ENCODE data around the gene SPOUT1. TPM values are rescaled to one million over a fixed set of nuclear protein-coding genes. Genes with fewer than 3 reads are reported as not detected.

Gene SPOUT1
- total and polyA plus RNA-seq, 2 of the 13 experiments (the other 11 are each of a cell fraction or from before 2014, with no cell fraction given), result 39.0 to 45.8 TPM

- TF ChIP-seq EP300 (IDR thresholded peaks at IDR 0.05; ENCODE audit: low read depth in 2 of 2, low read length in 2 of 2) (no peak), EP300 (CRISPR knock-in tag; IDR thresholded peaks at IDR 0.05; ENCODE audit: borderline replicate concordance) (peak; percentile 51), ZNF570 (CRISPR knock-in tag; IDR thresholded peaks at IDR 0.05; ENCODE audit: borderline replicate concordance) (no peak), SMAD9 (CRISPR knock-in tag; IDR thresholded peaks at IDR 0.05) (no peak), PAF1 (CRISPR knock-in tag; IDR thresholded peaks at IDR 0.05) (peak; percentile 86; the same call in 1 of the 2 replicates), TEAD3 (CRISPR knock-in tag; optimal IDR thresholded peaks at IDR 0.05; ENCODE audit: borderline replicate concordance) (peak; percentile 67), TARDBP (CRISPR knock-in tag; IDR thresholded peaks at IDR 0.05) (0 out of 2 replicates have a peak, but pooled peaks have one; percentile 30), MTF2 (CRISPR knock-in tag; IDR thresholded peaks at IDR 0.05; ENCODE audit: borderline replicate concordance) (no peak), ZNF282 (IDR thresholded peaks at IDR 0.05; ENCODE audit: partially characterized antibody) (no peak), GTF3A (CRISPR knock-in tag; conservative IDR thresholded peaks at IDR 0.05) (0 out of 2 replicates have a peak, but pooled peaks have one; percentile 33), SRSF9 (IDR thresholded peaks at IDR 0.05; ENCODE audit: borderline replicate concordance, insufficient read depth, low read depth, low read length, poor library complexity, severe bottlenecking) (no peak), SKI (IDR thresholded peaks at IDR 0.05; ENCODE audit: partially characterized antibody) (no peak), SPEN (CRISPR knock-in tag; IDR thresholded peaks at IDR 0.05; ENCODE audit: low read depth) (peak; percentile 70), ZNF766 (CRISPR knock-in tag; IDR thresholded peaks at IDR 0.05; ENCODE audit: borderline replicate concordance) (peak; percentile 73; the same call in 1 of the 2 replicates), SRSF4 (IDR thresholded peaks at IDR 0.05; ENCODE audit: low read depth, low read length, poor library complexity, severe bottlenecking) (no peak)
- TF ChIP-seq, protein P1, sequence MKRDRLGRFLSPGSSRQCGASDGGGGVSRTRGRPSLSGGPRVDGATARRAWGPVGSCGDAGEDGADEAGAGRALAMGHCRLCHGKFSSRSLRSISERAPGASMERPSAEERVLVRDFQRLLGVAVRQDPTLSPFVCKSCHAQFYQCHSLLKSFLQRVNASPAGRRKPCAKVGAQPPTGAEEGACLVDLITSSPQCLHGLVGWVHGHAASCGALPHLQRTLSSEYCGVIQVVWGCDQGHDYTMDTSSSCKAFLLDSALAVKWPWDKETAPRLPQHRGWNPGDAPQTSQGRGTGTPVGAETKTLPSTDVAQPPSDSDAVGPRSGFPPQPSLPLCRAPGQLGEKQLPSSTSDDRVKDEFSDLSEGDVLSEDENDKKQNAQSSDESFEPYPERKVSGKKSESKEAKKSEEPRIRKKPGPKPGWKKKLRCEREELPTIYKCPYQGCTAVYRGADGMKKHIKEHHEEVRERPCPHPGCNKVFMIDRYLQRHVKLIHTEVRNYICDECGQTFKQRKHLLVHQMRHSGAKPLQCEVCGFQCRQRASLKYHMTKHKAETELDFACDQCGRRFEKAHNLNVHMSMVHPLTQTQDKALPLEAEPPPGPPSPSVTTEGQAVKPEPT (CRISPR knock-in tag; IDR thresholded peaks at IDR 0.05; ENCODE audit: low read depth), result 0 out of 2 replicates have a peak, but pooled peaks have one; percentile 75
- TF ChIP-seq, protein P2, sequence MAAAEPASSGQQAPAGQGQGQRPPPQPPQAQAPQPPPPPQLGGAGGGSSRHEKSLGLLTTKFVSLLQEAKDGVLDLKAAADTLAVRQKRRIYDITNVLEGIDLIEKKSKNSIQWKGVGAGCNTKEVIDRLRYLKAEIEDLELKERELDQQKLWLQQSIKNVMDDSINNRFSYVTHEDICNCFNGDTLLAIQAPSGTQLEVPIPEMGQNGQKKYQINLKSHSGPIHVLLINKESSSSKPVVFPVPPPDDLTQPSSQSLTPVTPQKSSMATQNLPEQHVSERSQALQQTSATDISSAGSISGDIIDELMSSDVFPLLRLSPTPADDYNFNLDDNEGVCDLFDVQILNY (CRISPR knock-in tag; conservative IDR thresholded peaks at IDR 0.05), result peak; percentile 64
- TF ChIP-seq, protein P3, sequence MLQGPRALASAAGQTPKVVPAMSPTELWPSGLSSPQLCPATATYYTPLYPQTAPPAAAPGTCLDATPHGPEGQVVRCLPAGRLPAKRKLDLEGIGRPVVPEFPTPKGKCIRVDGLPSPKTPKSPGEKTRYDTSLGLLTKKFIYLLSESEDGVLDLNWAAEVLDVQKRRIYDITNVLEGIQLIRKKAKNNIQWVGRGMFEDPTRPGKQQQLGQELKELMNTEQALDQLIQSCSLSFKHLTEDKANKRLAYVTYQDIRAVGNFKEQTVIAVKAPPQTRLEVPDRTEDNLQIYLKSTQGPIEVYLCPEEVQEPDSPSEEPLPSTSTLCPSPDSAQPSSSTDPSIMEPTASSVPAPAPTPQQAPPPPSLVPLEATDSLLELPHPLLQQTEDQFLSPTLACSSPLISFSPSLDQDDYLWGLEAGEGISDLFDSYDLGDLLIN (CRISPR knock-in tag; IDR thresholded peaks at IDR 0.05; ENCODE audit: borderline replicate concordance), result peak; percentile 85; the same call in 1 of the 2 replicates
- TF ChIP-seq, protein P4, sequence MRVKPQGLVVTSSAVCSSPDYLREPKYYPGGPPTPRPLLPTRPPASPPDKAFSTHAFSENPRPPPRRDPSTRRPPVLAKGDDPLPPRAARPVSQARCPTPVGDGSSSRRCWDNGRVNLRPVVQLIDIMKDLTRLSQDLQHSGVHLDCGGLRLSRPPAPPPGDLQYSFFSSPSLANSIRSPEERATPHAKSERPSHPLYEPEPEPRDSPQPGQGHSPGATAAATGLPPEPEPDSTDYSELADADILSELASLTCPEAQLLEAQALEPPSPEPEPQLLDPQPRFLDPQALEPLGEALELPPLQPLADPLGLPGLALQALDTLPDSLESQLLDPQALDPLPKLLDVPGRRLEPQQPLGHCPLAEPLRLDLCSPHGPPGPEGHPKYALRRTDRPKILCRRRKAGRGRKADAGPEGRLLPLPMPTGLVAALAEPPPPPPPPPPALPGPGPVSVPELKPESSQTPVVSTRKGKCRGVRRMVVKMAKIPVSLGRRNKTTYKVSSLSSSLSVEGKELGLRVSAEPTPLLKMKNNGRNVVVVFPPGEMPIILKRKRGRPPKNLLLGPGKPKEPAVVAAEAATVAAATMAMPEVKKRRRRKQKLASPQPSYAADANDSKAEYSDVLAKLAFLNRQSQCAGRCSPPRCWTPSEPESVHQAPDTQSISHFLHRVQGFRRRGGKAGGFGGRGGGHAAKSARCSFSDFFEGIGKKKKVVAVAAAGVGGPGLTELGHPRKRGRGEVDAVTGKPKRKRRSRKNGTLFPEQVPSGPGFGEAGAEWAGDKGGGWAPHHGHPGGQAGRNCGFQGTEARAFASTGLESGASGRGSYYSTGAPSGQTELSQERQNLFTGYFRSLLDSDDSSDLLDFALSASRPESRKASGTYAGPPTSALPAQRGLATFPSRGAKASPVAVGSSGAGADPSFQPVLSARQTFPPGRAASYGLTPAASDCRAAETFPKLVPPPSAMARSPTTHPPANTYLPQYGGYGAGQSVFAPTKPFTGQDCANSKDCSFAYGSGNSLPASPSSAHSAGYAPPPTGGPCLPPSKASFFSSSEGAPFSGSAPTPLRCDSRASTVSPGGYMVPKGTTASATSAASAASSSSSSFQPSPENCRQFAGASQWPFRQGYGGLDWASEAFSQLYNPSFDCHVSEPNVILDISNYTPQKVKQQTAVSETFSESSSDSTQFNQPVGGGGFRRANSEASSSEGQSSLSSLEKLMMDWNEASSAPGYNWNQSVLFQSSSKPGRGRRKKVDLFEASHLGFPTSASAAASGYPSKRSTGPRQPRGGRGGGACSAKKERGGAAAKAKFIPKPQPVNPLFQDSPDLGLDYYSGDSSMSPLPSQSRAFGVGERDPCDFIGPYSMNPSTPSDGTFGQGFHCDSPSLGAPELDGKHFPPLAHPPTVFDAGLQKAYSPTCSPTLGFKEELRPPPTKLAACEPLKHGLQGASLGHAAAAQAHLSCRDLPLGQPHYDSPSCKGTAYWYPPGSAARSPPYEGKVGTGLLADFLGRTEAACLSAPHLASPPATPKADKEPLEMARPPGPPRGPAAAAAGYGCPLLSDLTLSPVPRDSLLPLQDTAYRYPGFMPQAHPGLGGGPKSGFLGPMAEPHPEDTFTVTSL (CRISPR knock-in tag; IDR thresholded peaks at IDR 0.05; ENCODE audit: borderline replicate concordance), result no peak
Measured at GRCh38 chr9:128829477-128830251, at the start of gene SPOUT1 (continued).
